Stimulated activated naive B cell treated with anti-CD40 and anti-IgM and Interleukin-4, amounts not matched to agents 10 μg/mL and 1 μg/mL and 100 μg/mL, for 72 hours (primary cell): ENCODE data around the gene OR51D1.

ENCODE experiments used
- ATAC-seq, 2 donors: fragments of 150-1000 bp; cut with Tn5 transposase; replicated peaks; 2 replicates each; pipeline ENCODE4 v1.10.0; 2021; ENCODE audit warnings: moderate library complexity in 1 of 2
- DNase-seq: peaks from one replicate; pipeline ENCODE4 v3.0.0; 2021
- H3K27ac Mint-ChIP-seq: one replicate; pipeline ENCODE4 v1.8.0; 2022; ENCODE audit warnings: mild to moderate bottlenecking, mixed read lengths
- H3K27me3 Mint-ChIP-seq, 2 donors: one replicate each; pipeline ENCODE4 v1.8.0; 2022; ENCODE audit warnings: mixed read lengths in 2 of 2
- H3K36me3 Mint-ChIP-seq, 2 donors: one replicate each; pipeline ENCODE4 v1.8.0; 2022; ENCODE audit warnings: mixed read lengths in 2 of 2, mild to moderate bottlenecking in 1 of 2
- H3K4me1 Mint-ChIP-seq, 2 donors: one replicate each; pipeline ENCODE4 v1.8.0; 2022; ENCODE audit warnings: mixed read lengths in 2 of 2, mild to moderate bottlenecking in 1 of 2
- H3K4me3 Mint-ChIP-seq, 2 donors: one replicate each; pipeline ENCODE4 v1.8.0; 2022; ENCODE audit warnings: mild to moderate bottlenecking in 2 of 2, mixed read lengths in 2 of 2, moderate library complexity in 1 of 2
- H3K9me3 Mint-ChIP-seq, 2 donors: one replicate each; pipeline ENCODE4 v1.8.0; 2022; ENCODE audit warnings: mixed read lengths in 2 of 2, mild to moderate bottlenecking in 1 of 2

The OR51D1 gene, protein sequence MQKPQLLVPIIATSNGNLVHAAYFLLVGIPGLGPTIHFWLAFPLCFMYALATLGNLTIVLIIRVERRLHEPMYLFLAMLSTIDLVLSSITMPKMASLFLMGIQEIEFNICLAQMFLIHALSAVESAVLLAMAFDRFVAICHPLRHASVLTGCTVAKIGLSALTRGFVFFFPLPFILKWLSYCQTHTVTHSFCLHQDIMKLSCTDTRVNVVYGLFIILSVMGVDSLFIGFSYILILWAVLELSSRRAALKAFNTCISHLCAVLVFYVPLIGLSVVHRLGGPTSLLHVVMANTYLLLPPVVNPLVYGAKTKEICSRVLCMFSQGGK

DNA sequence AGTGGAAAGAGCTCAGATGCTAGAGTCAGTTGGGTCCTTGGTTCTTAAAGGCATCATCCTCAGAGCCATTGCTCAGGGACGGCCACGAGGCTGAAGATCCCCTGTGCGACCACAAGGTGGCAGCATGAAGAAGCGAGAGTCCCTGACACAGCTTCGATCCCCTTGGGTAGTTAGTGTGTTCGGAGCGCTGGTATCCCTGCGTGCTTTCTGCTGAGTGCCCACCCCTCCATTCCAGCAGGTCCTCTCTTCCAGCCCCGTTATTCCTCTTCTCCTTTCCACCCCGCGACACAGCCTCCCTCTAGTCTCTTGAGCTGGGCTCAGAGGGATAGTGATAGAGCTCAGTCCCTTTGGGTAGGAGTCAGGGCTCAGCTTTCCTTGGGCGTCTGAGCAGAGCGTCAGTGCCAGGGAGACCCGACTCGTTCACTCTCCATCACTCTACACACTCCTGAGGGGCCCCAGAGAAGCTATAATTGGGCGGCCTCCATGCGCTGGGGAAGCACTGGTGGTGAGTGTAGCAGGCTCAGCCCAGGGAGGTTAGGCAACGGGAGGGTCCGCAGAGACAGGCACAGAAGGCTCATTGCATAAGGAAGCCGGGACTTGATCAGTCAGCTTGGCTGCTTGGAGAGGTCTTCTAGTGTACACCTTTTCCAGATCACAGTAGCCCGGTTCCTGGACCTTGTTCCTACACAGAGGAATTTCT is at the start of gene OR51D1:
Gene OR51D1 (plus strand): TSS at position 516 of the 700 bp plus-strand sequence. CDS start 2,314 bp downstream, outside the sequence.
- no peak within 1 kb of the TSS for H3K27ac Mint-ChIP-seq
- DNase-seq (peak; percentile 59), ATAC-seq (peak; percentile 89 to 96)
- H3K36me3 Mint-ChIP-seq = no peaks in the 10 kb centered on the region
- H3K27me3 Mint-ChIP-seq = peaks cover 0 to 10% of the 10 kb centered on the region in 2 donors
- H3K4me1 Mint-ChIP-seq = no peaks in the 10 kb centered on the region
- no peaks in the 10 kb centered on the region for H3K9me3 Mint-ChIP-seq
- H3K4me3 Mint-ChIP-seq = no peak within 1 kb of the TSS

GRCh38 chr11:4589017-4589416 is 48.3 kb upstream of the OR51D1 start:
- peaks cover 0 to 2% of the 10 kb centered on the region in 2 donors for H3K9me3 Mint-ChIP-seq
- H3K4me3 Mint-ChIP-seq = no peak overlapping the region
- no peaks in the 10 kb centered on the region for H3K4me1 Mint-ChIP-seq
- no peaks in the 10 kb centered on the region for H3K36me3 Mint-ChIP-seq
- DNase-seq (no peak), ATAC-seq (no peak)
- no peak overlapping the region for H3K27ac Mint-ChIP-seq
- H3K27me3 Mint-ChIP-seq = peaks cover 12% of the 10 kb centered on the region in 2 donors

DNA sequence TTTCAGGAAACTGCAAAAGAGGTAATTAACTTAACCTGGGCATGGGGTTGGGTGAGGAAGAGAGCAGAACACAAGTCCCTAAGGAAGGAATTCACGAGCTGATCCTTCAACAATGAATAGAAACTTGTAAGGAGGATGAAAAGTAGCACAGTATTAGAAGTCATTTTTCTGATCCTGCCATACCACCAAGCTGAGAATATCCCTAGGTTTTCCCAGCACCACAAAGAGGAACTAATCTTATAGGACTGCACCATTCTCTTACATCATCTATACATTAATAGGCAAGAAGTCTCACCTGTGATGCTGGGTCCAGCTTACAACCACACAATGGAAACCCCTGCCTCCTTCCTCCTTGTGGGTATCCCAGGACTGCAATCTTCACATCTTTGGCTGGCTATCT is 43.5 kb upstream of the OR51D1 start, which contains the start of gene OR52I1:
Gene OR52I1 (plus strand): TSS at position 301 of the 400 bp plus-strand sequence. CDS start 0 bp downstream, at position 301.
- Mint-ChIP-seq H3K4me1 (no peaks in the 10 kb centered on the region), H3K9me3 (no peaks in the 10 kb centered on the region), H3K4me3 (no peak within 1 kb of the TSS), H3K36me3 (peaks cover 9 to 20% of the 10 kb centered on the region in 2 donors), H3K27ac (peak within 1 kb of the TSS; percentile 67), H3K27me3 (peaks cover 0 to under 1% of the 10 kb centered on the region in 2 donors)
- ATAC-seq = no peak
- DNase-seq = no peak

DNA sequence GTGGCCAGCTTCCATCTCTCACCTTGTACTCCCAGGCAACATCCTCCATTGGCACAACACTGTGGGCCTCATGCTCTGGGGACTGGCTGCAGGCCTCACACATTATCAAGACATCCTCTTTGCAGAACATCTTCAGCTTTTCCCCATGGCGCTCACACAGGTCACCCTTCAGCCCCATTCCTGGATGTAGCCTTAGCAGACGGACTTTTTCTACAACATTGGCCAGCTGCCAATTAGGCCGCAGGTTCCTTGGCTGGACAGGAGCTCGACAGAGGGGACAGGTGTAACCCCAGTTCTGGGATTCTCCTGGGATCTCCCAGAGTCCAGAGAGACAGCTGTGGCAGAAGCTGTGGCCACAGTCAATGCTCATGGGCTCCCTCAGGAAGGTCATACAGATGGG is 32.2 kb upstream of the OR51D1 start:
- Mint-ChIP-seq H3K4me3 (no peak overlapping the region), H3K4me1 (peaks cover 19 to 45% of the 10 kb centered on the region in 2 donors), H3K36me3 (peaks cover 32 to 44% of the 10 kb centered on the region in 2 donors), H3K27me3 (no peaks in the 10 kb centered on the region), H3K9me3 (peaks cover 0 to 2% of the 10 kb centered on the region in 2 donors), H3K27ac (no peak overlapping the region)
- no peak for DNase-seq
- ATAC-seq = no peak

GRCh38 chr11:4606231-4607015 is 30.9 kb upstream of the OR51D1 start:
- Mint-ChIP-seq H3K9me3 (peaks cover 0 to 2% of the 10 kb centered on the region in 2 donors), H3K4me1 (peaks cover 24 to 52% of the 10 kb centered on the region in 2 donors), H3K36me3 (peaks cover 20 to 31% of the 10 kb centered on the region in 2 donors), H3K27ac (no peak overlapping the region), H3K27me3 (no peaks in the 10 kb centered on the region), H3K4me3 (peak overlapping the region; percentile 96 to 99)
- DNase-seq = no peak
- ATAC-seq = no peak

DNA sequence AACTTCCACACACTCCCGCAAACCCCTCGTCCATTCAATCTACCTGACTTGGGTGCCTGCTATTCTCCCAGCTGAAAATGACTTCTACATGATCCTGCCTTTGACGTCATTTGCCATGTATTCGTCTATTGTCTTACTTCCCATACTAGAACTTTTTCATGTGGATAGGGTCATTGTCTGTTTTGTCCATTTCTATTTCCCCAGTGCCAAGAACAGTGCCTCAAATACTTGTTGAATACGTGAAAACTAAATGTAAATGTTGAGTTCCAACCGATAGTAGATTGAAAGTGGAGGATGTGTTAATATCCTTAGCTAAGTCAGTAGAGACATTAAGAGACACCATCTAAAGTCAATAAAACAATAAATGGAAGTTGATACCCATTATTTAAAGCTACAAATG is 30.2 kb upstream of the OR51D1 start:
- DNase-seq = no peak
- ATAC-seq = no peak
- Mint-ChIP-seq H3K27me3 (no peaks in the 10 kb centered on the region), H3K36me3 (peaks cover 16 to 24% of the 10 kb centered on the region in 2 donors), H3K9me3 (peaks cover 0 to 2% of the 10 kb centered on the region in 2 donors), H3K27ac (peak overlapping the region; percentile 96), H3K4me1 (peaks cover 24 to 52% of the 10 kb centered on the region in 2 donors), H3K4me3 (peak overlapping the region; percentile 96 to 99)

- no peaks in the 10 kb centered on the region for H3K27me3 Mint-ChIP-seq
- H3K4me1 Mint-ChIP-seq = peaks cover 24 to 52% of the 10 kb centered on the region in 2 donors
- H3K27ac Mint-ChIP-seq = peak within 1 kb of the TSS; percentile 96
- DNase-seq = peak; percentile 96
- H3K9me3 Mint-ChIP-seq = peaks cover 0 to 2% of the 10 kb centered on the region in 2 donors
- ATAC-seq = peak; percentile 100
- H3K4me3 Mint-ChIP-seq = peak within 1 kb of the TSS; percentile 96 to 99
- peaks cover 12 to 20% of the 10 kb centered on the region in 2 donors for H3K36me3 Mint-ChIP-seq
These were observed 29.3 kb upstream of the OR51D1 start, which contains the start of gene TRIM68 for GRCh38 chr11:4607781-4608666. TSS of gene TRIM68 (minus strand) at chr11:4608231. CDS start at chr11:4605504, 2,727 bp downstream.

DNA sequence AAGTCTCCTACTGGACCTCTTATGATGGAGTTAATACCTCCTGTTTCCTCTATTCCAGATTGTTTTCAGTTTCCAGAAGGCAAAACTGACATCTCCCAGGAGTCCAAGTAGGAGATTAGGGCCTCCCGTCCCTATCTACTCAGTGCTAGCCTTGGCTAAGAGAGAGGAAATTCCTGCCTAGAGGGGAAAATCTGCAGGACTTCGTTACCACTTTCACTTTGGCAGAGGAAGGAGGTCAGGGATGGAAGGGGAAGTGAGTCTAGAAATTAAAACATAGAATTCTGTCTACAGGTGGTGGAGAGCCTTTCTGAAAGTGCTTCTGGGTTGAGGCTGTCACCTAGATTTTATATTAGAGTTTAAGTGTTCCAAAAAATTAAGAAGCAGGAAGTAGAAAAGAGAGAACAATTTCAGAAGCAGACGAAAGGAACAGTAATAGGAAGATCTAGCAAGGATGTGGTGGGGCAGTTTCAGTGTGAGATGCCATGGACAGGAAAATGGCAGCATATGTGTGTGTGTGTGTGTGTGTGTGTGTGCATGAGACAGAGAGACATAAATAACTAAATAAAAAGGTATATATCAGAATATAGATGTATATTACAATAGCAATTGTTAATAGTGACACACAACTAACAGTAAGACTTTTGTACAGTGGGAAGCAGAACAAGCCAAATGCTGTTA is 26.9 kb upstream of the OR51D1 start:
- DNase-seq = peak; percentile 4
- H3K27ac Mint-ChIP-seq = peak overlapping the region; percentile 75
- H3K4me3 Mint-ChIP-seq = peak overlapping the region; percentile 48 to 61
- no peaks in the 10 kb centered on the region for H3K36me3 Mint-ChIP-seq
- peaks cover 4 to 9% of the 10 kb centered on the region in 2 donors for H3K27me3 Mint-ChIP-seq
- ATAC-seq = no peak
- H3K9me3 Mint-ChIP-seq = peaks cover 0 to 2% of the 10 kb centered on the region in 2 donors
- H3K4me1 Mint-ChIP-seq = peaks cover 18 to 44% of the 10 kb centered on the region in 2 donors

DNA sequence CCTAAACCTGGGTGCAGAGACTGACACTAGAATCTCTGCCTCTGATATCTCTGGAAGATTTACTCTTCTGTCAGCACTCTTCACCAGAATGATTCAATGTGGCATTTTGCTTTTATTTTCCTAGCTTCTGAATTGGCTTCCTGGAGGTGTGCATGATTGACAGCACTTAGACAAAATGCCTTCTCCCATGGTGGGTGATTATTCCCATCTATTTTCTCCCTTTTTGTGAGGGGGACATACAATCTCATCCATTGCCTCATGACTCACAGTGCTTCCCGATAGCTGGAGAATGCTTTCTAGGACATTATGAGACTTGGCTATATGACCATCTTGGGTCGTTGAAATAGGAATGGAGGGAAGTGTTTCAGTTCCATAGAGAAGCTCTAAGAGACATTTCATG is 25.3 kb upstream of the OR51D1 start:
- peaks cover 2 to 4% of the 10 kb centered on the region in 2 donors for H3K9me3 Mint-ChIP-seq
- H3K36me3 Mint-ChIP-seq = peaks cover 0 to 3% of the 10 kb centered on the region in 2 donors

GRCh38 chr11:4615856-4616444 is 21.3 kb upstream of the OR51D1 start:
- H3K9me3 Mint-ChIP-seq = peaks cover 0 to 4% of the 10 kb centered on the region in 2 donors
- H3K4me3 Mint-ChIP-seq = no peak overlapping the region

More for the DNA sequence above, 25.3 kb upstream of the OR51D1 start:
- H3K27me3 Mint-ChIP-seq = peaks cover 12 to 19% of the 10 kb centered on the region in 2 donors
- peaks cover 14 to 29% of the 10 kb centered on the region in 2 donors for H3K4me1 Mint-ChIP-seq
- no peak overlapping the region for H3K27ac Mint-ChIP-seq
- DNase-seq (no peak), ATAC-seq (no peak)
- no peak overlapping the region for H3K4me3 Mint-ChIP-seq

DNA sequence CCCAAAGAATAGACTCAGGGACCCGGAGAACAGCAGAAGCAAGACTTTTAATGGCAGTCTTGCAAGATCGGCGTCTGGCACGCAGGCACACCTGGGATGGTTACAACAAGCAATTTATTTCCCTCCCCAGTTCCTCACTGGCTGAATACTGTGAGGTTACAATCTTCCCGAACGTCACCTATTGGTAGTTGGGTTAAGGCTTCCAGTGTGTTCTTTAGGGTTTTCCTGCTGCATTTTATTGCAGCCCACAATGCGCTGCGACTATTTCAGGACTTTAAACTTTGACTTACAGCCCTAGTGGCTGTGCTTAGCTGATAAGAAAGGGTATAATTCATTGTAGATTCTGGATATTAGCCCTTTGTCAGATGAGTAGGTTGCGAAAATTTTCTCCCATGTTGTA is 17.8 kb upstream of the OR51D1 start:
- Mint-ChIP-seq H3K27ac (no peak overlapping the region), H3K4me1 (peaks cover 0 to 1% of the 10 kb centered on the region in 2 donors), H3K27me3 (peaks cover 32 to 33% of the 10 kb centered on the region in 2 donors), H3K36me3 (peaks cover 0 to 3% of the 10 kb centered on the region in 2 donors), H3K4me3 (no peak overlapping the region), H3K9me3 (peaks cover 0 to 4% of the 10 kb centered on the region in 2 donors)
- ATAC-seq = no peak
- DNase-seq = no peak

More at GRCh38 chr11:4615856-4616444, 21.3 kb upstream of the OR51D1 start:
- DNase-seq (no peak), ATAC-seq (no peak)
- peaks cover 25 to 34% of the 10 kb centered on the region in 2 donors for H3K27me3 Mint-ChIP-seq
- no peak overlapping the region for H3K27ac Mint-ChIP-seq
- H3K36me3 Mint-ChIP-seq = peaks cover 0 to 3% of the 10 kb centered on the region in 2 donors
- H3K4me1 Mint-ChIP-seq = peaks cover 0 to 1% of the 10 kb centered on the region in 2 donors
